Keratinocyte (primary cell): ENCODE results near the gene YTHDC1. TPM values are rescaled to one million over a fixed set of nuclear protein-coding genes. Genes with fewer than 3 reads are reported as not detected.

Source experiments
- DNase-seq: peaks from one replicate; pipeline ENCODE4 v3.0.0-alpha.2; 2011; ENCODE audit warnings: low read depth, missing footprints, low spot score
- FAIRE-seq: peaks from 2 replicates; lab custom pipeline; 2011; peaks lifted over from hg19 to GRCh38; lab: Jason Lieb, UNC
- H2AFZ ChIP-seq: 2 replicates; pipeline ENCODE4 v1.6.0; 2012; ENCODE audit warnings: low read length, control low read depth, inconsistent platforms; ENCODE audit not compliant: control insufficient read depth
- H3K27ac ChIP-seq: 2 replicates; pipeline ENCODE4 v1.5.1; 2011; ENCODE audit warnings: low read length; ENCODE audit not compliant: control insufficient read depth, insufficient read depth
- H3K27me3 ChIP-seq: 3 replicates; pipeline ENCODE4 v1.6.0; 2011; ENCODE audit warnings: low read length; ENCODE audit not compliant: control insufficient read depth, insufficient read depth; ENCODE audit errors: extremely low read depth
- H3K36me3 ChIP-seq, 2 experiments: 2 replicates in 1 of 2; 3 replicates in 1 of 2; pipeline ENCODE4 v1.5.1; 2011; ENCODE audit warnings: low read length in 2 of 2, mild to moderate bottlenecking in 1 of 2; ENCODE audit not compliant: control insufficient read depth in 2 of 2, insufficient read depth in 2 of 2; ENCODE audit errors: extremely low read depth in 1 of 2
- H3K4me1 ChIP-seq: 3 replicates; pipeline ENCODE4 v1.5.1; 2011; ENCODE audit warnings: low read length; ENCODE audit not compliant: control insufficient read depth, insufficient read depth; ENCODE audit errors: extremely low read depth
- H3K4me2 ChIP-seq: 3 replicates; pipeline ENCODE4 v1.6.0; 2011; ENCODE audit warnings: low read depth, low read length; ENCODE audit not compliant: control insufficient read depth, insufficient read depth; ENCODE audit errors: extremely low read depth
- H3K4me3 ChIP-seq, 3 experiments: fragments of 200-600 bp in 1 of 3; sonication (generic) in 1 of 3; 2 replicates in 2 of 3; 3 replicates in 1 of 3; pipeline ENCODE4 v1.5.1; 2011 to 2016; ENCODE audit warnings: low read length in 3 of 3, mild to moderate bottlenecking in 3 of 3, control low read depth in 2 of 3, inconsistent platforms in 1 of 3, low read depth in 1 of 3, mixed read lengths in 1 of 3, mixed run types in 1 of 3, moderate library complexity in 1 of 3; ENCODE audit not compliant: control insufficient read depth in 2 of 3, insufficient read depth in 2 of 3; ENCODE audit errors: extremely low read depth in 1 of 3
- H3K79me2 ChIP-seq: 2 replicates; pipeline ENCODE4 v1.6.0; 2012; ENCODE audit warnings: low read length; ENCODE audit not compliant: control insufficient read depth, insufficient read depth
- H3K9ac ChIP-seq: 3 replicates; pipeline ENCODE4 v1.6.0; 2011; ENCODE audit warnings: low read length; ENCODE audit not compliant: control insufficient read depth, insufficient read depth; ENCODE audit errors: extremely low read depth
- H3K9me1 ChIP-seq: 3 replicates; pipeline ENCODE4 v1.6.0; 2011; ENCODE audit warnings: low read length; ENCODE audit not compliant: control insufficient read depth, insufficient read depth; ENCODE audit errors: extremely low read depth
- H3K9me3 ChIP-seq: 2 replicates; pipeline ENCODE4 v1.5.1; 2012; ENCODE audit warnings: low read depth, low read length; ENCODE audit not compliant: control insufficient read depth
- H4K20me1 ChIP-seq: 3 replicates; pipeline ENCODE4 v1.6.0; 2011; ENCODE audit warnings: low read length; ENCODE audit not compliant: control insufficient read depth, insufficient read depth; ENCODE audit errors: extremely low read depth
- CTCF ChIP-seq, 3 experiments: IDR thresholded peaks in 1 of 3; conservative IDR thresholded peaks in 1 of 3; optimal IDR thresholded peaks in 1 of 3; 2 replicates in 2 of 3; 3 replicates in 1 of 3; pipeline versions ENCODE3 to v1.5.1; 2011; ENCODE audit warnings: low read length in 3 of 3, mild to moderate bottlenecking in 3 of 3, moderate library complexity in 2 of 3, control low read depth in 1 of 3, inconsistent platforms in 1 of 3; ENCODE audit not compliant: insufficient read depth in 2 of 3; ENCODE audit errors: extremely low read depth in 1 of 3
- EZH2 ChIP-seq: IDR thresholded peaks from one replicate; pipeline ENCODE4 v1.6.1; 2012; ENCODE audit warnings: inconsistent platforms, mild to moderate bottlenecking, low read length, moderate library complexity
- dilution Hi-C: fragments of 300-500 bp; cut with MboI; formaldehyde crosslinking; loops from one replicate; pipeline ENCODE4 v1.7.0; 2020; ENCODE audit warnings: low sequenced_read_pairs; ENCODE audit not compliant: extremely low pct_ligation_motif_present
- polyA plus RNA-seq, 5 experiments: library from polyadenylated mRNA; depleted of rRNA in 3 of 5; stranded (reverse) in 3 of 5; stranded (forward) in 1 of 5; unstranded in 1 of 5; fragments of >200 nt; gene quantifications; 1 replicate in 1 of 5; 2 replicates in 3 of 5; 3 replicates in 1 of 5; pipeline versions ENCODE4 v1.2.1 to v1.2.3, GENCODE V29; 2011 to 2012; ENCODE audit warnings: missing spikeins in 2 of 5, low read depth in 1 of 5, low replicate concordance in 1 of 5

YTHDC1 gene
- polyA plus RNA-seq, 1 donor (not counting 4 experiments of a cell fraction or from before 2014, with no cell fraction given) = 74.2 TPM

- TF ChIP-seq EZH2 (no peak), CTCF (optimal IDR thresholded peaks at IDR 0.05 in 1 of 3, IDR thresholded peaks at IDR 0.05 in 1 of 3, conservative IDR thresholded peaks at IDR 0.05 in 1 of 3; ENCODE audit: extremely low read depth in 1 of 3, insufficient read depth in 2 of 3, low read length in 3 of 3) (no peak)
- dilution Hi-C loops = no loop called here
- Histone ChIP-seq H3K9ac (peak overlapping the region; percentile 60), H2AFZ (no peak overlapping the region), H3K4me1 (peaks cover 33% of the 10 kb centered on the region), H3K4me2 (peak overlapping the region; percentile 67), H3K9me3 (peaks cover 6% of the 10 kb centered on the region), H3K36me3 (peaks cover 0 to 5% of the 10 kb centered on the region in 2 experiments), H3K27me3 (no peaks in the 10 kb centered on the region), H3K4me3 (peak overlapping the region in 1 of 3 experiments; percentile 22), H4K20me1 (no peaks in the 10 kb centered on the region), H3K79me2 (no peaks in the 10 kb centered on the region), H3K27ac (peak overlapping the region; percentile 83), H3K9me1 (no peaks in the 10 kb centered on the region)
- FAIRE-seq (peak; percentile 76), DNase-seq (peak; percentile 83)
Observed at GRCh38 chr4:68368691-68369131, 18.8 kb upstream of the YTHDC1 start.

- peak; percentile 23 for FAIRE-seq
Observed at GRCh38 chr4:68367835-68368234, 17.9 kb upstream of the YTHDC1 start.

More at GRCh38 chr4:68367835-68368234, 17.9 kb upstream of the YTHDC1 start:
- dilution Hi-C loops = no loop called here
- Histone ChIP-seq H3K4me3 (no peak overlapping the region), H3K4me1 (peaks cover 27% of the 10 kb centered on the region), H3K9me1 (no peaks in the 10 kb centered on the region), H3K27me3 (no peaks in the 10 kb centered on the region), H2AFZ (no peak overlapping the region), H3K4me2 (no peak overlapping the region), H4K20me1 (no peaks in the 10 kb centered on the region), H3K9ac (no peak overlapping the region), H3K27ac (peak overlapping the region; percentile 83), H3K9me3 (peaks cover 9% of the 10 kb centered on the region), H3K36me3 (peaks cover 0 to 5% of the 10 kb centered on the region in 2 experiments), H3K79me2 (no peaks in the 10 kb centered on the region)
- DNase-seq = no peak
- TF ChIP-seq CTCF (optimal IDR thresholded peaks at IDR 0.05 in 1 of 3, IDR thresholded peaks at IDR 0.05 in 1 of 3, conservative IDR thresholded peaks at IDR 0.05 in 1 of 3; ENCODE audit: extremely low read depth in 1 of 3, insufficient read depth in 2 of 3, low read length in 3 of 3) = no peak
- no peak for TF ChIP-seq EZH2
